CD4-positive, alpha-beta memory T cell (primary cell): ENCODE measurements around the gene RGS19. TPM values are rescaled to one million over a fixed set of nuclear protein-coding genes. Genes with fewer than 3 reads are reported as not detected.

Experiments
- CTCF ChIA-PET: fragments of 350-600 bp; sonication (Branson Sonifier 250); formaldehyde crosslinking; loops from one replicate; lab custom pipeline; 2021; ENCODE audit warnings: inconsistent platforms; ENCODE audit not compliant: partially characterized antibody; lab: Charles Lee
- POLR2A ChIA-PET: fragments of 350-600 bp; sonication (Branson Sonifier 250); formaldehyde crosslinking; loops from one replicate; lab custom pipeline; 2021; ENCODE audit not compliant: partially characterized antibody; lab: Charles Lee
- DNase-seq, 5 donors: peaks; one replicate each; pipeline versions ENCODE4 v3.0.0 to v3.0.0-alpha.2; 2020 to 2022; ENCODE audit warnings: mixed read lengths in 1 of 5
- H3K27ac ChIP-seq: one replicate; pipeline ENCODE4 v1.7.0; 2013; ENCODE audit warnings: low read depth, low read length
- H3K27me3 ChIP-seq: 2 replicates; pipeline ENCODE4 v1.7.0; 2013; ENCODE audit warnings: mild to moderate bottlenecking, low read length, moderate library complexity; ENCODE audit not compliant: insufficient read depth
- H3K36me3 ChIP-seq: 2 replicates; pipeline ENCODE4 v1.7.0; 2013; ENCODE audit warnings: mild to moderate bottlenecking, low read length, moderate library complexity; ENCODE audit not compliant: insufficient read depth
- H3K4me1 ChIP-seq: 2 replicates; pipeline ENCODE4 v1.7.0; 2013; ENCODE audit warnings: mild to moderate bottlenecking, low read length, moderate library complexity; ENCODE audit not compliant: insufficient read depth
- H3K4me3 ChIP-seq, 2 donors: one replicate each; pipeline ENCODE4 v1.7.0; 2013; ENCODE audit warnings: low read length in 2 of 2, mild to moderate bottlenecking in 1 of 2
- H3K9me3 ChIP-seq, 2 donors: one replicate each; pipeline ENCODE4 v1.7.0; 2013; ENCODE audit warnings: low read length in 2 of 2, control low read depth in 1 of 2; ENCODE audit not compliant: control insufficient read depth in 1 of 2
- H3K27ac Mint-ChIP-seq, 7 donors: one replicate each; pipeline ENCODE4 v1.8.0; 2020 to 2021; ENCODE audit warnings: mixed read lengths in 7 of 7, mild to moderate bottlenecking in 6 of 7, inconsistent platforms in 3 of 7, moderate library complexity in 3 of 7
- H3K27me3 Mint-ChIP-seq, 2 donors: one replicate each; pipeline ENCODE4 v1.8.0; 2020 to 2021; ENCODE audit warnings: mixed read lengths in 2 of 2
- H3K36me3 Mint-ChIP-seq, 2 donors: one replicate each; pipeline ENCODE4 v1.8.0; 2020 to 2021; ENCODE audit warnings: mixed read lengths in 2 of 2, inconsistent platforms in 1 of 2, mild to moderate bottlenecking in 1 of 2
- H3K4me1 Mint-ChIP-seq, 4 donors: one replicate each; pipeline ENCODE4 v1.8.0; 2020 to 2021; ENCODE audit warnings: mixed read lengths in 4 of 4, mild to moderate bottlenecking in 1 of 4
- H3K4me3 Mint-ChIP-seq, 8 donors: one replicate each; pipeline ENCODE4 v1.8.0; 2020 to 2021; ENCODE audit warnings: mixed read lengths in 8 of 8, mild to moderate bottlenecking in 7 of 8, moderate library complexity in 6 of 8, inconsistent platforms in 3 of 8
- H3K9me3 Mint-ChIP-seq, 8 donors: one replicate each; pipeline ENCODE4 v1.8.0; 2020 to 2021; ENCODE audit warnings: mixed read lengths in 8 of 8, mild to moderate bottlenecking in 5 of 8, inconsistent platforms in 3 of 8, moderate library complexity in 1 of 8
- intact Hi-C: fragments of 100-400 bp; cut with micrococcal nuclease; formaldehyde crosslinking; loops from one replicate; pipeline ENCODE4 v1.15.1; 2023
- polyA plus RNA-seq, 2 donors: library from polyadenylated mRNA; unstranded; fragments of 300-500 nt; fragmentation: Illumina TruSeq; gene quantifications; one replicate each; pipeline ENCODE4 v1.2.3, GENCODE V29; 2021
- total RNA-seq, 2 experiments: library from RNA; stranded (reverse); gene quantifications; one replicate each; pipeline ENCODE4 v1.2.3, GENCODE V29; 2021

Gene RGS19
- total and polyA plus RNA-seq, 4 experiments from 2014 or later: 35.0 to 116 (median 74.0) TPM

- Histone ChIP-seq H3K4me1 (peaks cover 34% of the 10 kb centered on the region), H3K36me3 (no peaks in the 10 kb centered on the region), H3K27me3 (no peaks in the 10 kb centered on the region), H3K27ac (no peak overlapping the region), H3K4me3 (no peak overlapping the region), H3K9me3 (no peaks in the 10 kb centered on the region)
- Mint-ChIP-seq H3K27ac (peak overlapping the region in 3 of 7 donors; percentile 2 to 64 (median 4)), H3K9me3 (no peaks in the 10 kb centered on the region), H3K27me3 (peaks cover 10 to 14% of the 10 kb centered on the region in 2 donors), H3K4me3 (peak overlapping the region in 4 of 8 donors; percentile 26 to 80 (median 74)), H3K36me3 (no peaks in the 10 kb centered on the region), H3K4me1 (peaks cover 3 to 40% (median 20%) of the 10 kb centered on the region in 4 donors)
- DNase-seq: no peak
- intact Hi-C loops: no loop called here
- CTCF ChIA-PET: interaction anchor here (1.8 to 11.7 kb wide), 2 partner anchors 14 to 77 kb away, joined by 5 to 133 read pairs; partner anchors contain the start of gene TCEA2
- POLR2A ChIA-PET: interaction anchor here (1.1 to 1.4 kb wide), 4 partner anchors 8 to 309 kb away, joined by 3 read pairs; partner anchors contain the start of gene TCEA2
These were observed 35.5 kb downstream of the RGS19 start for GRCh38 chr20:64043768-64044167.

GRCh38 chr20:64042054-64042781 lies 37.1 kb downstream of the RGS19 start:
- POLR2A ChIA-PET: interaction anchor here (0.8 to 1.9 kb wide), 7 partner anchors 8 to 147 kb away, joined by 4 to 6 read pairs (median 5); partner anchors contain the start of genes PRPF6 and TCEA2
- intact Hi-C loops: no loop called here
- H3K27ac ChIP-seq: peak overlapping the region; percentile 61

GRCh38 chr20:64041781-64042053 lies 37.6 kb downstream of the RGS19 start:
- peak overlapping the region in 3 of 7 donors; percentile 53 to 85 (median 78) for H3K27ac Mint-ChIP-seq
- no peaks in the 10 kb centered on the region for H3K9me3 Mint-ChIP-seq
- no peaks in the 10 kb centered on the region for H3K9me3 ChIP-seq
- no peaks in the 10 kb centered on the region for H3K36me3 Mint-ChIP-seq
- no peak for DNase-seq
- POLR2A ChIA-PET: interaction anchor here (0.8 to 1.9 kb wide), 7 partner anchors 9 to 146 kb away, joined by 4 to 6 read pairs (median 5); partner anchors contain the start of genes PRPF6 and TCEA2
- H3K4me1 ChIP-seq: peaks cover 44% of the 10 kb centered on the region
- CTCF ChIA-PET: interaction anchor here (0.8 to 11.7 kb wide), 4 partner anchors 16 to 79 kb away, joined by 3 to 133 read pairs (median 62); partner anchors contain the start of genes LKAAEAR1, PRPF6, SAMD10 and TCEA2
- peak overlapping the region; percentile 61 for H3K27ac ChIP-seq
- H3K4me3 Mint-ChIP-seq: peak overlapping the region; percentile 31 to 87 (median 81)
- peak overlapping the region; percentile 57 to 62 for H3K4me3 ChIP-seq
- H3K27me3 ChIP-seq: no peaks in the 10 kb centered on the region
- peaks cover 6 to 49% (median 26%) of the 10 kb centered on the region in 4 donors for H3K4me1 Mint-ChIP-seq
- intact Hi-C loops: no loop called here
- no peaks in the 10 kb centered on the region for H3K36me3 ChIP-seq
- H3K27me3 Mint-ChIP-seq: peaks cover 5 to 10% of the 10 kb centered on the region in 2 donors

More at GRCh38 chr20:64042054-64042781, 37.1 kb downstream of the RGS19 start:
- peak overlapping the region; percentile 76 to 87 (median 81) for H3K4me3 Mint-ChIP-seq
- Histone ChIP-seq H3K9me3 (no peaks in the 10 kb centered on the region), H3K36me3 (no peaks in the 10 kb centered on the region), H3K4me3 (peak overlapping the region; percentile 57 to 62), H3K4me1 (peaks cover 39% of the 10 kb centered on the region), H3K27me3 (no peaks in the 10 kb centered on the region)
- no peak for DNase-seq
- H3K36me3 Mint-ChIP-seq: no peaks in the 10 kb centered on the region
- peaks cover 7 to 13% of the 10 kb centered on the region in 2 donors for H3K27me3 Mint-ChIP-seq
- peaks cover 6 to 48% (median 25%) of the 10 kb centered on the region in 4 donors for H3K4me1 Mint-ChIP-seq
- peak overlapping the region in 5 of 7 donors; percentile 22 to 91 (median 78) for H3K27ac Mint-ChIP-seq
- H3K9me3 Mint-ChIP-seq: no peaks in the 10 kb centered on the region
- CTCF ChIA-PET: interaction anchor here (0.8 to 11.7 kb wide), 4 partner anchors 15 to 79 kb away, joined by 3 to 133 read pairs (median 62); partner anchors contain the start of genes LKAAEAR1, PRPF6, SAMD10 and TCEA2

DNA sequence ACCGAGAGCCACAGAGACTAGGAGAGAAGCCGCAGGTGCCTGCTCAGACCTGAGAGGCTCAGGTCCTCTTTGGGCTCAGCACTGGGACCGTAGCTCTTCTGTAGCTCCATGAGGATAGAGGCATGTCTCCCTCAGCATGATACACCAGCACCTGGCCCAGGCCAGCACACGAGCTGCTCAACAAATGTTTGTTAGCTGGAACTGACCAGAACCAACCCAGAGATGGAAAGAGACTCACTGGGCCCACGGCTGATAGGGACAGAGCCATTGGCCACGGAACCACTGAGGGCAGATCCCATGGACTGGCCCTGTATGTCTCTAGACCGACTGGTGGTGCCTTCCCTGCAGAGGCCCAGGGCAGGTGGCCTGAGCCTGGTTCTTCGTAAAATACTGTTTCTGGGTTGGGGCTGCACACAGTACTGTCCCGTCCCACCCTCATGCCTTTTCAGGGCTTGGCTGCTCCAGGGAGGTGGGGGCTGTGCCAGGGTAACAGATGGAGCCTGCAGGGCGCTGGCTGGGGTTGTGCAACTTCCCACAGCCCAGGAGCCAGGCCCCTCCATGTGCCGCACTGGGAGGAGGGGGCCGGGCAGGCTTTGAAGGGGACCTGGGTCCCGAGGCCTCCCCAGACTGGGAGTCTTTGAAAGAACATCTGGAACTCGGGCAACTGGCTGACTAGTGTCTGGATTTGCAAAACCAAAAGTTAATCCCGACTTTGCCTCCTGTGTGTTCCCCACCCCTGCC lies 38.1 kb downstream of the RGS19 start:
- DNase-seq: no peak

GRCh38 chr20:64040231-64041039 lies 38.9 kb downstream of the RGS19 start:
- Histone ChIP-seq H3K27me3 (no peaks in the 10 kb centered on the region), H3K36me3 (no peaks in the 10 kb centered on the region), H3K4me1 (peaks cover 57% of the 10 kb centered on the region), H3K9me3 (no peaks in the 10 kb centered on the region), H3K4me3 (no peak overlapping the region), H3K27ac (no peak overlapping the region)
- H3K4me1 Mint-ChIP-seq: peaks cover 4 to 50% (median 28%) of the 10 kb centered on the region in 4 donors
- H3K27ac Mint-ChIP-seq: peak overlapping the region in 4 of 7 donors; percentile 43 to 57 (median 46)
- CTCF ChIA-PET: interaction anchor here (1.0 to 11.7 kb wide), 8 partner anchors 17 to 80 kb away, joined by 3 to 133 read pairs (median 30); partner anchors contain the start of genes LKAAEAR1, PRPF6, SAMD10 and TCEA2
- H3K27me3 Mint-ChIP-seq: peaks cover 0 to 3% of the 10 kb centered on the region in 2 donors
- no peaks in the 10 kb centered on the region for H3K9me3 Mint-ChIP-seq
- DNase-seq: no peak
- H3K36me3 Mint-ChIP-seq: no peaks in the 10 kb centered on the region
- POLR2A ChIA-PET: interaction anchor here (1.1 to 4.2 kb wide), 11 partner anchors 13 to 80 kb away, joined by 3 to 71 read pairs (median 9); partner anchors contain the start of genes LKAAEAR1, PRPF6, SAMD10 and TCEA2
- intact Hi-C loops: no loop called here
- H3K4me3 Mint-ChIP-seq: peak overlapping the region; percentile 34 to 73 (median 60)

More for the DNA sequence above, 38.1 kb downstream of the RGS19 start:
- Histone ChIP-seq H3K36me3 (no peaks in the 10 kb centered on the region), H3K27me3 (no peaks in the 10 kb centered on the region), H3K4me1 (peaks cover 50% of the 10 kb centered on the region), H3K9me3 (no peaks in the 10 kb centered on the region), H3K4me3 (no peak overlapping the region), H3K27ac (no peak overlapping the region)
- Mint-ChIP-seq H3K9me3 (no peaks in the 10 kb centered on the region), H3K27ac (peak overlapping the region in 5 of 7 donors; percentile 42 to 85 (median 53)), H3K27me3 (peaks cover 2 to 7% of the 10 kb centered on the region in 2 donors), H3K4me3 (peak overlapping the region; percentile 31 to 83 (median 72)), H3K4me1 (peaks cover 6 to 46% (median 29%) of the 10 kb centered on the region in 4 donors), H3K36me3 (no peaks in the 10 kb centered on the region)
- ChIA-PET POLR2A (interaction anchor here (0.8 to 4.2 kb wide), 10 partner anchors 9 to 146 kb away, joined by 3 to 71 read pairs (median 6); partner anchors contain the start of genes PRPF6, SAMD10 and TCEA2), CTCF (interaction anchor here (1.4 to 11.7 kb wide), 6 partner anchors 16 to 80 kb away, joined by 3 to 133 read pairs (median 52); partner anchors contain the start of genes LKAAEAR1, PRPF6, SAMD10 and TCEA2)
- intact Hi-C loops: no loop called here
